ENCODE measurements around the gene CERS4. TPM values are rescaled to one million over a fixed set of nuclear protein-coding genes. Genes with fewer than 3 reads are reported as not detected.
A peak's percentile ranks its signal among the peaks of the same experiment; 100 is the strongest.

Gene CERS4
- total and polyA plus RNA-seq, 4 donors: 30.7 to 67.8 (median 54.4) TPM

- Histone ChIP-seq H3K4me1 (ENCODE audit: control insufficient read depth in 5 of 5, insufficient read depth in 5 of 5, low read length in 5 of 5) (no peaks in the 10 kb centered on the region), H3K27ac (ENCODE audit: low read depth in 1 of 2, low read length in 1 of 2) (no peak overlapping the region), H3K9me3 (ENCODE audit: control insufficient read depth in 4 of 4, insufficient read depth in 3 of 4, low read length in 3 of 4) (no peaks in the 10 kb centered on the region), H3K36me3 (ENCODE audit: control insufficient read depth in 4 of 4, insufficient read depth in 4 of 4, low read length in 4 of 4) (peaks cover 0 to 30% (median 13%) of the 10 kb centered on the region in 4 donors), H3K27me3 (ENCODE audit: control insufficient read depth in 3 of 3, insufficient read depth in 3 of 3, low read length in 2 of 3) (no peaks in the 10 kb centered on the region), H3K4me3 (no peak overlapping the region), H3K9ac (ENCODE audit: insufficient read depth in 1 of 2, low read length in 2 of 2) (no peak overlapping the region)
- TF ChIP-seq CTCF (IDR thresholded peaks at IDR 0.05; ENCODE audit: control extremely low read depth, extremely low read depth): no peak
- DNase-seq (no peak), ATAC-seq (ENCODE audit: insufficient read depth, low FRiP score) (no peak)
- WGBS, 2 donors: 86 to 94% methylated on average over 12 of the region's 12 CpGs
Observed at GRCh38 chr19:8253678-8254077, 44.5 kb downstream of the CERS4 start.

- Histone ChIP-seq H3K9me3 (ENCODE audit: control insufficient read depth in 4 of 4, insufficient read depth in 3 of 4, low read length in 3 of 4) (no peaks in the 10 kb centered on the region), H3K4me3 (no peak overlapping the region), H3K9ac (ENCODE audit: insufficient read depth in 1 of 2, low read length in 2 of 2) (no peak overlapping the region), H3K4me1 (ENCODE audit: control insufficient read depth in 5 of 5, insufficient read depth in 5 of 5, low read length in 5 of 5) (no peaks in the 10 kb centered on the region), H3K27ac (ENCODE audit: low read depth in 1 of 2, low read length in 1 of 2) (no peak overlapping the region), H3K36me3 (ENCODE audit: control insufficient read depth in 4 of 4, insufficient read depth in 4 of 4, low read length in 4 of 4) (peaks cover 0 to 32% (median 15%) of the 10 kb centered on the region in 4 donors), H3K27me3 (ENCODE audit: control insufficient read depth in 3 of 3, insufficient read depth in 3 of 3, low read length in 2 of 3) (no peaks in the 10 kb centered on the region)
- WGBS, 2 donors: 89 to 90% methylated on average over 11 of the region's 11 CpGs
- no peak for TF ChIP-seq CTCF (IDR thresholded peaks at IDR 0.05; ENCODE audit: control extremely low read depth, extremely low read depth)
- DNase-seq (no peak), ATAC-seq (ENCODE audit: insufficient read depth, low FRiP score) (no peak)
Observed at GRCh38 chr19:8254286-8255001, 45.3 kb downstream of the CERS4 start.

- no peak for ATAC-seq (ENCODE audit: insufficient read depth, low FRiP score)
Observed at GRCh38 chr19:8255426-8256125, 46.4 kb downstream of the CERS4 start.

More at GRCh38 chr19:8255426-8256125, 46.4 kb downstream of the CERS4 start:
- no peaks in the 10 kb centered on the region for H3K4me1 ChIP-seq (ENCODE audit: control insufficient read depth in 5 of 5, insufficient read depth in 5 of 5, low read length in 5 of 5)
- no peaks in the 10 kb centered on the region for H3K27me3 ChIP-seq (ENCODE audit: control insufficient read depth in 3 of 3, insufficient read depth in 3 of 3, low read length in 2 of 3)
- no peak overlapping the region for H3K27ac ChIP-seq (ENCODE audit: low read depth in 1 of 2, low read length in 1 of 2)
- no peaks in the 10 kb centered on the region for H3K9me3 ChIP-seq (ENCODE audit: control insufficient read depth in 4 of 4, insufficient read depth in 3 of 4, low read length in 3 of 4)
- 93 to 94% methylated on average over 17 to 18 of the region's 18 CpGs for WGBS, 2 donors
- peak in 1 of 3 donors; percentile 10 for DNase-seq
- no peak overlapping the region for H3K4me3 ChIP-seq
- TF ChIP-seq CTCF (IDR thresholded peaks at IDR 0.05; ENCODE audit: control extremely low read depth, extremely low read depth): no peak
- H3K36me3 ChIP-seq (ENCODE audit: control insufficient read depth in 4 of 4, insufficient read depth in 4 of 4, low read length in 4 of 4): peaks cover 0 to 35% (median 15%) of the 10 kb centered on the region in 4 donors
- H3K9ac ChIP-seq (ENCODE audit: insufficient read depth in 1 of 2, low read length in 2 of 2): no peak overlapping the region

All from lung (tissue), 12 donors.